HEK293 (cell line): ENCODE measurements around the gene CRTAP.

Experiments
- CTCF ChIA-PET: fragments of 350-600 bp; formaldehyde crosslinking; extraction: SDS; loops from one replicate; lab custom pipeline; 2021; ENCODE audit warnings: antibody characterized with exemption; lab: Yijun Ruan, JAX
- POLR2A ChIA-PET: fragments of 300-600 bp; formaldehyde crosslinking; extraction: SDS; loops from one replicate; lab custom pipeline; 2020; ENCODE audit warnings: antibody characterized with exemption, inconsistent platforms; lab: Yijun Ruan, JAX
- H3K27ac ChIP-seq: fragments of 200-500 bp; sonication (Bioruptor generic); 2 replicates; pipeline ENCODE4 v1.5.1; 2014; ENCODE audit warnings: low read depth, low read length, control low read depth, inconsistent platforms; ENCODE audit errors: extremely low read depth
- H3K36me3 ChIP-seq, 2 experiments: fragments of 200-500 bp in 1 of 2; sonication (Bioruptor generic) in 1 of 2; 1 replicate in 1 of 2; 2 replicates in 1 of 2; pipeline ENCODE4 v1.5.1; 2014 to 2017; ENCODE audit warnings: inconsistent platforms in 2 of 2, low read length in 2 of 2; ENCODE audit not compliant: control insufficient read depth in 2 of 2, insufficient read depth in 1 of 2
- H3K4me1 ChIP-seq: fragments of 200-500 bp; sonication (Bioruptor generic); 2 replicates; pipeline ENCODE4 v1.5.1; 2014; ENCODE audit warnings: mild to moderate bottlenecking, low read length, inconsistent platforms; ENCODE audit not compliant: control insufficient read depth, insufficient read depth
- H3K4me3 ChIP-seq: 2 replicates; pipeline ENCODE4 v1.5.1; 2011; ENCODE audit warnings: low read depth, mild to moderate bottlenecking, control low read depth, low read length, moderate library complexity
- H3K9me3 ChIP-seq: fragments of 200-500 bp; sonication (Bioruptor generic); 2 replicates; pipeline ENCODE4 v1.5.1; 2014; ENCODE audit warnings: low read depth, low read length, inconsistent platforms; ENCODE audit not compliant: control insufficient read depth, insufficient read depth
- BCL11A ChIP-seq: fragments of 450-650 bp; formaldehyde crosslinking; IDR thresholded peaks from 2 replicates; pipeline ENCODE4 v1.5.1; 2016; ENCODE audit warnings: low read depth, missing biosample characterization, missing genetic modification characterization
- HOXA7 ChIP-seq: sonication (generic); formaldehyde crosslinking; IDR thresholded peaks from 2 replicates; pipeline ENCODE4 v1.8.1; 2022; ENCODE audit warnings: missing genetic modification reagents, borderline replicate concordance
- HOXD13 ChIP-seq: sonication (generic); formaldehyde crosslinking; IDR thresholded peaks from 2 replicates; pipeline ENCODE4 v1.8.0; 2022; ENCODE audit warnings: missing genetic modification reagents, borderline replicate concordance
- IKZF3 ChIP-seq: fragments of 450-650 bp; IDR thresholded peaks from 2 replicates; pipeline ENCODE4 v1.5.0; 2018; ENCODE audit warnings: missing biosample characterization, mild to moderate bottlenecking, missing genetic modification characterization, moderate library complexity
- KLF16 ChIP-seq: fragments of 450-650 bp; formaldehyde crosslinking; IDR thresholded peaks from 2 replicates; pipeline ENCODE4 v1.5.1; 2017; ENCODE audit warnings: missing biosample characterization, missing genetic modification characterization
- PRDM1 ChIP-seq: fragments of 450-650 bp; formaldehyde crosslinking; IDR thresholded peaks from 2 replicates; pipeline ENCODE4; 2016; ENCODE audit warnings: missing biosample characterization, missing genetic modification characterization
- SETDB1 ChIP-seq: IDR thresholded peaks from one replicate; pipeline ENCODE4 v1.6.1; 2017; ENCODE audit warnings: mild to moderate bottlenecking, low read length, moderate library complexity, mixed read lengths; ENCODE audit not compliant: insufficient read length
- TSHZ1 ChIP-seq: fragments of 450-650 bp; formaldehyde crosslinking; IDR thresholded peaks from 2 replicates; pipeline ENCODE4 v1.5.1; 2016; ENCODE audit warnings: missing biosample characterization, missing genetic modification characterization, borderline replicate concordance
- ZBTB20 ChIP-seq: fragments of 450-650 bp; formaldehyde crosslinking; IDR thresholded peaks from 2 replicates; pipeline ENCODE4 v1.5.1; 2016; ENCODE audit warnings: missing biosample characterization, missing genetic modification characterization
- ZNF138 ChIP-seq: fragments of 450-650 bp; formaldehyde crosslinking; IDR thresholded peaks from 2 replicates; pipeline ENCODE4 v1.5.1; 2016; ENCODE audit warnings: missing biosample characterization, missing genetic modification characterization, borderline replicate concordance
- ZNF140 ChIP-seq: fragments of 450-650 bp; formaldehyde crosslinking; IDR thresholded peaks from 2 replicates; pipeline ENCODE4 v1.5.1; 2016; ENCODE audit warnings: missing biosample characterization, missing genetic modification characterization
- ZNF155 ChIP-seq: fragments of 450-650 bp; formaldehyde crosslinking; IDR thresholded peaks from 2 replicates; pipeline ENCODE4 v1.5.1; 2016; ENCODE audit warnings: missing biosample characterization, missing genetic modification characterization
- ZNF174 ChIP-seq: fragments of 450-650 bp; formaldehyde crosslinking; IDR thresholded peaks from 2 replicates; pipeline ENCODE4 v1.5.0; 2017; ENCODE audit warnings: missing biosample characterization, mild to moderate bottlenecking, missing genetic modification characterization
- ZNF175 ChIP-seq: fragments of 450-650 bp; formaldehyde crosslinking; IDR thresholded peaks from 2 replicates; pipeline ENCODE4 v1.5.1; 2016; ENCODE audit warnings: missing biosample characterization, missing genetic modification characterization
- ZNF211 ChIP-seq: fragments of 450-650 bp; formaldehyde crosslinking; IDR thresholded peaks from 2 replicates; pipeline ENCODE4 v1.5.1; 2016; ENCODE audit warnings: low read depth, missing biosample characterization, missing genetic modification characterization
- ZNF391 ChIP-seq: fragments of 450-650 bp; formaldehyde crosslinking; IDR thresholded peaks from 2 replicates; pipeline ENCODE4 v1.5.1; 2016; ENCODE audit warnings: low read depth, missing biosample characterization, missing genetic modification characterization, borderline replicate concordance
- ZNF433 ChIP-seq: fragments of 450-650 bp; formaldehyde crosslinking; IDR thresholded peaks from 2 replicates; pipeline ENCODE4 v1.5.1; 2016; ENCODE audit warnings: missing biosample characterization, missing genetic modification characterization, low read depth
- ZNF521 ChIP-seq: fragments of 450-650 bp; formaldehyde crosslinking; IDR thresholded peaks from 2 replicates; pipeline ENCODE4 v1.5.1; 2017; ENCODE audit warnings: missing biosample characterization, mild to moderate bottlenecking, missing genetic modification characterization
- ZNF747 ChIP-seq: fragments of 450-650 bp; formaldehyde crosslinking; IDR thresholded peaks from 2 replicates; pipeline ENCODE4 v1.5.1; 2016; ENCODE audit warnings: missing biosample characterization, missing genetic modification characterization
- ZNF76 ChIP-seq: fragments of 450-650 bp; formaldehyde crosslinking; IDR thresholded peaks from 2 replicates; pipeline ENCODE4; 2016; ENCODE audit warnings: low read depth, missing biosample characterization, missing genetic modification characterization, borderline replicate concordance
- ZNF792 ChIP-seq: fragments of 450-650 bp; formaldehyde crosslinking; IDR thresholded peaks from 2 replicates; pipeline ENCODE4 v1.5.1; 2016; ENCODE audit warnings: missing biosample characterization, missing genetic modification characterization
- ZSCAN18 ChIP-seq: fragments of 450-650 bp; formaldehyde crosslinking; IDR thresholded peaks from 2 replicates; pipeline ENCODE4 v1.5.1; 2016; ENCODE audit warnings: missing biosample characterization, missing genetic modification characterization
- TF ChIP-seq, protein P1 (sequence below): fragments of 450-650 bp; formaldehyde crosslinking; IDR thresholded peaks from 2 replicates; pipeline ENCODE4 v1.5.1; 2016; ENCODE audit warnings: missing biosample characterization, missing genetic modification characterization
- TF ChIP-seq, protein P2 (sequence below): fragments of 450-650 bp; formaldehyde crosslinking; IDR thresholded peaks from 2 replicates; pipeline ENCODE4 v1.5.1; 2017; ENCODE audit warnings: missing biosample characterization, missing genetic modification characterization
- TF ChIP-seq, protein P3 (sequence below): fragments of 450-650 bp; formaldehyde crosslinking; IDR thresholded peaks from 2 replicates; pipeline ENCODE4 v1.5.1; 2017; ENCODE audit warnings: missing biosample characterization, missing genetic modification characterization

Gene CRTAP

DNA sequence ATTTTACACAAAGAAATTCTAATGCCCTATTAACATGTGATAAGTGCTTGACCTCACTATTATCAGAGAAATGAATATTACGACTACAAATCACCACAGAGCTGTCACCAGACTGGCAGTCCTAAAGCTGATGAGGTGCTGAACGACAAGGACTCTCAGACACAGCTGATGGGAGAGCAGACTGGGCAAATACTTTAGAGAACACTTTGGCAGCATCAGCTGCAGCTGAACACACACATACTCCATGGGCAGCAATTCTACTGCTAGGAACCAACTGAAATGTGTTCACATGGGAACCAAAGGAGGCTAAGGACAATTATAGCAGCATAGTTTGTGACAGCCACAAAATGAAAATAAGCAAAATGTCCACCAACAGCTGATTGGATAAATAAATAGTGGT lies 59.3 kb downstream of the CRTAP start:
- Histone ChIP-seq H3K4me1 (no peaks in the 10 kb centered on the region), H3K9me3 (no peaks in the 10 kb centered on the region), H3K27ac (no peak overlapping the region), H3K4me3 (no peak overlapping the region), H3K36me3 (no peaks in the 10 kb centered on the region)
- TF ChIP-seq ZNF211 (tag by site-specific recombination) (no peak), SETDB1 (no peak), HOXA7 (CRISPR knock-in tag) (no peak), IKZF3 (no peak), TSHZ1 (no peak), ZNF391 (no peak), ZNF76 (no peak), ZNF175 (no peak), ZNF792 (tag by site-specific recombination) (no peak), ZSCAN18 (tag by site-specific recombination) (no peak), KLF16 (tag by site-specific recombination) (no peak), HOXD13 (CRISPR knock-in tag) (no peak), ZNF174 (tag by site-specific recombination) (no peak), PRDM1 (tag by site-specific recombination) (no peak), ZNF155 (no peak), ZNF140 (tag by site-specific recombination) (no peak), BCL11A (tag by site-specific recombination) (no peak)
- TF ChIP-seq, protein P1, sequence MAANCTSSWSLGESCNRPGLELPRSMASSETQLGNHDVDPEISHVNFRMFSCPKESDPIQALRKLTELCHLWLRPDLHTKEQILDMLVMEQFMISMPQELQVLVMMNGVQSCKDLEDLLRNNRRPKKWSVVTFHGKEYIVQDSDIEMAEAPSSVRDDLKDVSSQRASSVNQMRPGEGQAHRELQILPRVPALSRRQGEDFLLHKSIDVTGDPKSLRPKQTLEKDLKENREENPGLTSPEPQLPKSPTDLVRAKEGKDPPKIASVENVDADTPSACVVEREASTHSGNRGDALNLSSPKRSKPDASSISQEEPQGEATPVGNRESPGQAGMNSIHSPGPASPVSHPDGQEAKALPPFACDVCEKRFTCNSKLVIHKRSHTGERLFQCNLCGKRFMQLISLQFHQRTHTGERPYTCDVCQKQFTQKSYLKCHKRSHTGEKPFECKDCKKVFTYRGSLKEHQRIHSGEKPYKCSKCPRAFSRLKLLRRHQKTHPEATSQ (tag by site-specific recombination) = no peak
- TF ChIP-seq, protein P2, sequence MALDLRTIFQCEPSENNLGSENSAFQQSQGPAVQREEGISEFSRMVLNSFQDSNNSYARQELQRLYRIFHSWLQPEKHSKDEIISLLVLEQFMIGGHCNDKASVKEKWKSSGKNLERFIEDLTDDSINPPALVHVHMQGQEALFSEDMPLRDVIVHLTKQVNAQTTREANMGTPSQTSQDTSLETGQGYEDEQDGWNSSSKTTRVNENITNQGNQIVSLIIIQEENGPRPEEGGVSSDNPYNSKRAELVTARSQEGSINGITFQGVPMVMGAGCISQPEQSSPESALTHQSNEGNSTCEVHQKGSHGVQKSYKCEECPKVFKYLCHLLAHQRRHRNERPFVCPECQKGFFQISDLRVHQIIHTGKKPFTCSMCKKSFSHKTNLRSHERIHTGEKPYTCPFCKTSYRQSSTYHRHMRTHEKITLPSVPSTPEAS (tag by site-specific recombination) = no peak
- POLR2A ChIA-PET = no interaction called here
- CTCF ChIA-PET = interaction anchor here (0.6 to 1.9 kb wide), 2 partner anchors 30 to 200 kb away, joined by 3 to 7 read pairs; no protein-coding TSS in a partner anchor

GRCh38 chr3:33173672-33174071 lies 59.9 kb downstream of the CRTAP start:
- CTCF ChIA-PET = interaction anchor here (0.6 kb wide), 1 partner anchor 31 kb away, joined by 3 read pairs; no protein-coding TSS in a partner anchor
- Histone ChIP-seq H3K4me1 (no peaks in the 10 kb centered on the region), H3K4me3 (no peak overlapping the region), H3K36me3 (no peaks in the 10 kb centered on the region), H3K27ac (no peak overlapping the region), H3K9me3 (no peaks in the 10 kb centered on the region)
- POLR2A ChIA-PET = no interaction called here
- no peak for TF ChIP-seq ZNF747
- no peak for TF ChIP-seq ZBTB20 (tag by site-specific recombination)
- TF ChIP-seq, protein P3, sequence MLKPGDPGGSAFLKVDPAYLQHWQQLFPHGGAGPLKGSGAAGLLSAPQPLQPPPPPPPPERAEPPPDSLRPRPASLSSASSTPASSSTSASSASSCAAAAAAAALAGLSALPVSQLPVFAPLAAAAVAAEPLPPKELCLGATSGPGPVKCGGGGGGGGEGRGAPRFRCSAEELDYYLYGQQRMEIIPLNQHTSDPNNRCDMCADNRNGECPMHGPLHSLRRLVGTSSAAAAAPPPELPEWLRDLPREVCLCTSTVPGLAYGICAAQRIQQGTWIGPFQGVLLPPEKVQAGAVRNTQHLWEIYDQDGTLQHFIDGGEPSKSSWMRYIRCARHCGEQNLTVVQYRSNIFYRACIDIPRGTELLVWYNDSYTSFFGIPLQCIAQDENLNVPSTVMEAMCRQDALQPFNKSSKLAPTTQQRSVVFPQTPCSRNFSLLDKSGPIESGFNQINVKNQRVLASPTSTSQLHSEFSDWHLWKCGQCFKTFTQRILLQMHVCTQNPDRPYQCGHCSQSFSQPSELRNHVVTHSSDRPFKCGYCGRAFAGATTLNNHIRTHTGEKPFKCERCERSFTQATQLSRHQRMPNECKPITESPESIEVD (tag by site-specific recombination) = no peak
- TF ChIP-seq ZNF138 (tag by site-specific recombination) = no peak
- no peak for TF ChIP-seq ZNF521 (tag by site-specific recombination)
- no peak for TF ChIP-seq ZNF433
